ENCODE measurements around the gene STRN4. TPM values are rescaled to one million over a fixed set of nuclear protein-coding genes. Genes with fewer than 3 reads are reported as not detected.

Gene STRN4
- total RNA-seq, 1 donor from 2014 or later, result 44.5 TPM

Other genes starting within 250 kb of the STRN4 start
- gene CALM3, start 145.1 kb downstream of the STRN4 start, total RNA-seq, result 109 TPM
- gene PTGIR, start 121.4 kb downstream of the STRN4 start, total RNA-seq, result 0.12 TPM
- gene GNG8, start 110.2 kb downstream of the STRN4 start, total RNA-seq, result not detected
- 0.32 TPM for gene DACT3, start 85.3 kb downstream of the STRN4 start, total RNA-seq
- 31.4 TPM for gene PRKD2, start 29.3 kb downstream of the STRN4 start, total RNA-seq
- 7.8 TPM for gene FKRP, start 393 bp downstream of the STRN4 start, total RNA-seq
- gene SLC1A5, start 42.1 kb upstream of the STRN4 start, total RNA-seq, result 113 TPM
- gene AP2S1, start 104.4 kb upstream of the STRN4 start, total RNA-seq, result 206 TPM
- 33.0 TPM for gene ARHGAP35, start 114.5 kb upstream of the STRN4 start, total RNA-seq

Data from esophagus mucosa (tissue), 1 donor.